PFSK-1 (cell line): Measurements from ENCODE around the gene TADA2A. TPM values are rescaled to one million over a fixed set of nuclear protein-coding genes. Genes with fewer than 3 reads are reported as not detected.

Experiments used
- FOXP2 ChIP-seq: optimal IDR thresholded peaks from 2 replicates; pipeline ENCODE3; 2011; ENCODE audit warnings: borderline replicate concordance, control low read depth, inconsistent platforms; ENCODE audit not compliant: insufficient read depth; ENCODE audit errors: extremely low read length, extremely low read depth
- POLR2AphosphoS5 ChIP-seq: IDR thresholded peaks from 2 replicates; pipeline ENCODE4 v1.6.1; 2012; ENCODE audit warnings: low read depth, mild to moderate bottlenecking, control low read depth, low read length, moderate library complexity
- SIN3A ChIP-seq: IDR thresholded peaks from 2 replicates; pipeline ENCODE4 v1.6.1; 2012; ENCODE audit warnings: mild to moderate bottlenecking, low read length, moderate library complexity, borderline replicate concordance; ENCODE audit not compliant: insufficient read depth
- TAF1 ChIP-seq: IDR thresholded peaks from 2 replicates; pipeline ENCODE4 v1.6.1; 2012; ENCODE audit warnings: low read length, control low read depth, borderline replicate concordance; ENCODE audit not compliant: insufficient read depth
- polyA plus RNA-seq: library from polyadenylated mRNA; unstranded; fragments of >200 nt; gene quantifications from one replicate; pipeline ENCODE4 v1.2.1, GENCODE V29; 2012; ENCODE audit warnings: low read depth, missing spikeins; ENCODE audit not compliant: insufficient read length
- TF ChIP-seq, protein P1 (sequence below), 2 experiments: IDR thresholded peaks; 2 replicates each; pipeline versions ENCODE4 v1.6.1 to v1.8.0; 2011 to 2012; ENCODE audit warnings: low read depth in 2 of 2, low read length in 2 of 2, control low read depth in 1 of 2, inconsistent platforms in 1 of 2, mild to moderate bottlenecking in 1 of 2, moderate library complexity in 1 of 2; ENCODE audit not compliant: insufficient read depth in 1 of 2

TADA2A gene, protein sequence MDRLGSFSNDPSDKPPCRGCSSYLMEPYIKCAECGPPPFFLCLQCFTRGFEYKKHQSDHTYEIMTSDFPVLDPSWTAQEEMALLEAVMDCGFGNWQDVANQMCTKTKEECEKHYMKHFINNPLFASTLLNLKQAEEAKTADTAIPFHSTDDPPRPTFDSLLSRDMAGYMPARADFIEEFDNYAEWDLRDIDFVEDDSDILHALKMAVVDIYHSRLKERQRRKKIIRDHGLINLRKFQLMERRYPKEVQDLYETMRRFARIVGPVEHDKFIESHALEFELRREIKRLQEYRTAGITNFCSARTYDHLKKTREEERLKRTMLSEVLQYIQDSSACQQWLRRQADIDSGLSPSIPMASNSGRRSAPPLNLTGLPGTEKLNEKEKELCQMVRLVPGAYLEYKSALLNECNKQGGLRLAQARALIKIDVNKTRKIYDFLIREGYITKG
- polyA plus RNA-seq, result 17.6 TPM

DNA sequence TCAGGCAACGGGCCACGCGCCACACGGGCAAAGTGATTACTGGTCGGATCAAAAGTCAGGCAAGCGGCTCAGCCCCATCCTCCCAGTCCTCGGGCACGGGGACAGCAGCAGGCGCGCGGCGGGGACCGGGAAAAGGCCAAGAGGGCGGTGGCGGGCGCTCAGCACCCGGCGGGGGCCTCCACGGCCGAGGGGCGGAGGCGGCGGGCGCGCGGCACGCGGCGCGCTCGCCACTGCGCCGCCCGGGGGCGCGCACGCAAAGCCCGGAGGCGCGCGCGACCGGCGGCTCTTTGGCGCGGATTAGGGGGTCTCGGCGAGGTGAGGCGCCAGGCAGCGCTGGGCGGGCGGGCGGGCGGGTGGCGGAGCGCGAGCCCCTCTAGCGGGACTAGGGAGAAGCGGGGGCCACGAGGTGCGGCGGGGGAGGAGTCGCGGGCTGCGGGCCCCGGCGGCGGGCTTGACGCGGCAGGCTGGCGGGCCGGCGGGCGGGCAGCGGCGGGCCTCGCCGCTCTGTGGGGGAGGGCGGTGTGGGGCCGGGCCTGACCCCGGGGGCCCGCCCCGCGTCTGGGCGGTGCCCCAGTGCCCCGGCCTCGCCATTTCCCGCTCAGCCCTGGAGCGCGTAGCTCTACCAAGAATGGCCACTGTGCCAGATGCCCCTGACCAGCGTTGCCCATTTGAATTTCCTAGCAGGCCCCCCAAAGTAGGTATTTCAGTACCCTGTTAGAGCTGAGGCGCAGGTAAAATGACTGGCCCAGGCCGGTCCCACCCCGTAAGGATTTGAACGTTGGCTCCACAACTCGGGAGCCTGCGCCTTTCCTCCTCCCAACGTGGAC is at the start of gene TADA2A, which contains the start of gene ACACA:
Gene TADA2A (plus strand): TSS at position 252 of the 827 bp plus-strand sequence. CDS start 4,480 bp downstream, outside the sequence.
Gene ACACA (minus strand): TSS at position 202 of the 827 bp plus-strand sequence. CDS start 537 bp downstream, outside the sequence.
- TF ChIP-seq, protein P1, sequence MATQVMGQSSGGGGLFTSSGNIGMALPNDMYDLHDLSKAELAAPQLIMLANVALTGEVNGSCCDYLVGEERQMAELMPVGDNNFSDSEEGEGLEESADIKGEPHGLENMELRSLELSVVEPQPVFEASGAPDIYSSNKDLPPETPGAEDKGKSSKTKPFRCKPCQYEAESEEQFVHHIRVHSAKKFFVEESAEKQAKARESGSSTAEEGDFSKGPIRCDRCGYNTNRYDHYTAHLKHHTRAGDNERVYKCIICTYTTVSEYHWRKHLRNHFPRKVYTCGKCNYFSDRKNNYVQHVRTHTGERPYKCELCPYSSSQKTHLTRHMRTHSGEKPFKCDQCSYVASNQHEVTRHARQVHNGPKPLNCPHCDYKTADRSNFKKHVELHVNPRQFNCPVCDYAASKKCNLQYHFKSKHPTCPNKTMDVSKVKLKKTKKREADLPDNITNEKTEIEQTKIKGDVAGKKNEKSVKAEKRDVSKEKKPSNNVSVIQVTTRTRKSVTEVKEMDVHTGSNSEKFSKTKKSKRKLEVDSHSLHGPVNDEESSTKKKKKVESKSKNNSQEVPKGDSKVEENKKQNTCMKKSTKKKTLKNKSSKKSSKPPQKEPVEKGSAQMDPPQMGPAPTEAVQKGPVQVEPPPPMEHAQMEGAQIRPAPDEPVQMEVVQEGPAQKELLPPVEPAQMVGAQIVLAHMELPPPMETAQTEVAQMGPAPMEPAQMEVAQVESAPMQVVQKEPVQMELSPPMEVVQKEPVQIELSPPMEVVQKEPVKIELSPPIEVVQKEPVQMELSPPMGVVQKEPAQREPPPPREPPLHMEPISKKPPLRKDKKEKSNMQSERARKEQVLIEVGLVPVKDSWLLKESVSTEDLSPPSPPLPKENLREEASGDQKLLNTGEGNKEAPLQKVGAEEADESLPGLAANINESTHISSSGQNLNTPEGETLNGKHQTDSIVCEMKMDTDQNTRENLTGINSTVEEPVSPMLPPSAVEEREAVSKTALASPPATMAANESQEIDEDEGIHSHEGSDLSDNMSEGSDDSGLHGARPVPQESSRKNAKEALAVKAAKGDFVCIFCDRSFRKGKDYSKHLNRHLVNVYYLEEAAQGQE (IDR thresholded peaks at IDR 0.05; ENCODE audit: insufficient read depth in 1 of 2, low read depth in 2 of 2, low read length in 2 of 2), result peak; percentile 23 to 45; a peak in 1 of 4 replicates
- peak; percentile 79 for TF ChIP-seq TAF1
- TF ChIP-seq POLR2AphosphoS5, result peak; percentile 91
- TF ChIP-seq SIN3A, result peak; percentile 38; the same call in 1 of the 2 replicates
- TF ChIP-seq FOXP2, result peak; percentile 31

DNA sequence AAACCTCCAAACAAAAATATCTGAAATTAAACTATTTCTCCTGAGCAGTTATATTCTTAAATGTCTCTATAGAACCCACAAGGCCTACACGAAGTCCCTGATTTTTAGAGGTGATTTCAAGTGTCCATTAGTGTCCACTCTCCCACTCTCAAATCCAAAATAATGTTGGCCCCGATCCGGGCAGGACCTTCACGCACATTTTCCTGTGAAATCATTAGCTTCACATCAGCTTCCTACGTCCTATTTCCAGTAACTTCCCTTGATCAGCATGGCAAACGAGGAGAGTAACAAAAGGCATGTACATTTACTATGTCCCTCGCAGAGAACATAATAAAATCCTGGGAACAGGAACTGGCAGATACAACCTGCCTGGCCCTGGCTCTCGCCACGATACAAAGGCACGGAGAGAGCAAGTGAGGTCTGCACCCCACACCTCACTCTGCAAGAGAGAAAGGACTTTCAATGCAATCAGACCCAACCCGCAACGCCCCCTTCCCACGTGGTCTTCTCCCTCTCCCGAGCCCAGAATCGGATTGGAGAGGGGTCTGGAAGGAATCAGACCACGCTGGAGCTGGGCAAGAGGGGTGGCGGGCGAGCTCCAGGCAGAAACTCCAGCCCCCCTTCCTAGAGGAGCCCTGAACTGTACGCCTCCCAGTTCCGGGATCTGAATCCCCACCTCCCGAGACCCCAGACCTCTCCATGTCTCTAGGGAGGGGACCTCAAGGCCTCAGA is 48.4 kb upstream of the TADA2A start:
- TF ChIP-seq FOXP2 (no peak), POLR2AphosphoS5 (no peak; the same call in 1 of the 2 replicates), SIN3A (no peak), TAF1 (no peak)
- TF ChIP-seq, protein P1 (IDR thresholded peaks at IDR 0.05; ENCODE audit: insufficient read depth in 1 of 2, low read depth in 2 of 2, low read length in 2 of 2), result no peak

GRCh38 chr17:37358830-37359681 is 47.6 kb upstream of the TADA2A start:
- TF ChIP-seq, protein P1 (IDR thresholded peaks at IDR 0.05; ENCODE audit: insufficient read depth in 1 of 2, low read depth in 2 of 2, low read length in 2 of 2), result no peak
- peak; percentile 70 for TF ChIP-seq FOXP2
- TF ChIP-seq TAF1, result peak; percentile 19; the same call in 1 of the 2 replicates
- TF ChIP-seq POLR2AphosphoS5, result peak; percentile 37
- no peak for TF ChIP-seq SIN3A

GRCh38 chr17:37359682-37360188 is 47.0 kb upstream of the TADA2A start:
- TF ChIP-seq POLR2AphosphoS5 (no peak), SIN3A (no peak), TAF1 (0 out of 2 replicates have a peak, but pooled peaks have one; percentile 13)
- TF ChIP-seq, protein P1 (IDR thresholded peaks at IDR 0.05; ENCODE audit: insufficient read depth in 1 of 2, low read depth in 2 of 2, low read length in 2 of 2), result no peak
